Parathyroid adenoma (tissue), 2 donors: ENCODE measurements around the gene TRNT1.

ENCODE experiments used
- H2AFZ ChIP-seq: fragments of 300-600 bp; sonication (generic); one replicate; pipeline ENCODE4 v1.7.0; 2017; ENCODE audit warnings: antibody characterized with exemption, mild to moderate bottlenecking
- H3K27ac ChIP-seq: fragments of 300-600 bp; sonication (generic); one replicate; pipeline ENCODE4 v1.7.0; 2017
- H3K27me3 ChIP-seq: fragments of 300-600 bp; sonication (generic); one replicate; pipeline ENCODE4 v1.7.0; 2017; ENCODE audit warnings: low read length; ENCODE audit not compliant: control insufficient read depth, insufficient read depth
- H3K36me3 ChIP-seq: fragments of 300-600 bp; sonication (generic); one replicate; pipeline ENCODE4 v1.7.0; 2017; ENCODE audit warnings: low read length; ENCODE audit not compliant: control insufficient read depth, insufficient read depth
- H3K4me1 ChIP-seq: fragments of 300-600 bp; sonication (generic); one replicate; pipeline ENCODE4 v1.7.0; 2017; ENCODE audit warnings: control low read depth
- H3K4me2 ChIP-seq: fragments of 300-600 bp; sonication (generic); one replicate; pipeline ENCODE4 v1.7.0; 2017; ENCODE audit warnings: low read length
- H3K4me3 ChIP-seq: fragments of 300-600 bp; sonication (generic); one replicate; pipeline ENCODE4 v1.7.0; 2017; ENCODE audit warnings: low read depth, low read length
- H3K79me2 ChIP-seq: fragments of 300-600 bp; sonication (generic); one replicate; pipeline ENCODE4 v1.7.0; 2017; ENCODE audit warnings: control low read depth
- H3K9ac ChIP-seq: fragments of 300-600 bp; sonication (generic); one replicate; pipeline ENCODE4 v1.7.0; 2017; ENCODE audit warnings: mild to moderate bottlenecking
- H3K9me3 ChIP-seq: fragments of 300-600 bp; sonication (generic); one replicate; pipeline ENCODE4 v1.7.0; 2017; ENCODE audit warnings: low read length; ENCODE audit not compliant: control insufficient read depth
- TF ChIP-seq, protein P1 (sequence below): fragments of 300-600 bp; sonication (generic); IDR thresholded peaks from one replicate; pipeline ENCODE4 v1.7.0; 2017; ENCODE audit warnings: antibody characterized with exemption, mild to moderate bottlenecking
- donor health status: primary hyperparathyroidism.

TRNT1 gene

GRCh38 chr3:3105815-3106214 lies 20.9 kb upstream of the TRNT1 start:
- Histone ChIP-seq H3K27me3 (no peaks in the 10 kb centered on the region), H3K9ac (no peak overlapping the region), H3K4me1 (peaks cover 19% of the 10 kb centered on the region), H3K36me3 (no peaks in the 10 kb centered on the region), H3K4me3 (no peak overlapping the region), H3K9me3 (no peaks in the 10 kb centered on the region), H3K4me2 (no peak overlapping the region), H2AFZ (peak overlapping the region; percentile 12), H3K79me2 (no peaks in the 10 kb centered on the region), H3K27ac (no peak overlapping the region)
- TF ChIP-seq, protein P1, sequence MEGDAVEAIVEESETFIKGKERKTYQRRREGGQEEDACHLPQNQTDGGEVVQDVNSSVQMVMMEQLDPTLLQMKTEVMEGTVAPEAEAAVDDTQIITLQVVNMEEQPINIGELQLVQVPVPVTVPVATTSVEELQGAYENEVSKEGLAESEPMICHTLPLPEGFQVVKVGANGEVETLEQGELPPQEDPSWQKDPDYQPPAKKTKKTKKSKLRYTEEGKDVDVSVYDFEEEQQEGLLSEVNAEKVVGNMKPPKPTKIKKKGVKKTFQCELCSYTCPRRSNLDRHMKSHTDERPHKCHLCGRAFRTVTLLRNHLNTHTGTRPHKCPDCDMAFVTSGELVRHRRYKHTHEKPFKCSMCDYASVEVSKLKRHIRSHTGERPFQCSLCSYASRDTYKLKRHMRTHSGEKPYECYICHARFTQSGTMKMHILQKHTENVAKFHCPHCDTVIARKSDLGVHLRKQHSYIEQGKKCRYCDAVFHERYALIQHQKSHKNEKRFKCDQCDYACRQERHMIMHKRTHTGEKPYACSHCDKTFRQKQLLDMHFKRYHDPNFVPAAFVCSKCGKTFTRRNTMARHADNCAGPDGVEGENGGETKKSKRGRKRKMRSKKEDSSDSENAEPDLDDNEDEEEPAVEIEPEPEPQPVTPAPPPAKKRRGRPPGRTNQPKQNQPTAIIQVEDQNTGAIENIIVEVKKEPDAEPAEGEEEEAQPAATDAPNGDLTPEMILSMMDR = no peak

DNA sequence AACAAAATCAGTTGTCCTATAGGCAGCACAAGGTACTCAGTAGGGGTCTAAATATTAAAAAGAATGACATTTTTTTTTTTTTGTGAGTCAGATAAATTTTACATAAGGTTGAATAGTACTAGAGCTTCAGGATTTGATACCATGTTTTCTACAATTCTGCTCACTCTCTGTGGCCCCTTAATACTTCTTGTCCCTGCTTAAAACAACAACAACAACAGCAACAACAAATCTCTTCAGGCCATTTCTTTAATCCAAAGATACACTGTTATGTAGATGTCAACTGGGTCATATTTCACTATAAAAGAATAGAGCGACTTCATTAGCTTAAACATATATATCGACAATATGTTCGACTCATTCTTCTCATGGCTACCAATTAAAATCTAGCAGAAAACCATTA lies 19.6 kb upstream of the TRNT1 start:
- Histone ChIP-seq H3K9ac (no peak overlapping the region), H2AFZ (no peak overlapping the region)
- TF ChIP-seq, protein P1 = no peak

DNA sequence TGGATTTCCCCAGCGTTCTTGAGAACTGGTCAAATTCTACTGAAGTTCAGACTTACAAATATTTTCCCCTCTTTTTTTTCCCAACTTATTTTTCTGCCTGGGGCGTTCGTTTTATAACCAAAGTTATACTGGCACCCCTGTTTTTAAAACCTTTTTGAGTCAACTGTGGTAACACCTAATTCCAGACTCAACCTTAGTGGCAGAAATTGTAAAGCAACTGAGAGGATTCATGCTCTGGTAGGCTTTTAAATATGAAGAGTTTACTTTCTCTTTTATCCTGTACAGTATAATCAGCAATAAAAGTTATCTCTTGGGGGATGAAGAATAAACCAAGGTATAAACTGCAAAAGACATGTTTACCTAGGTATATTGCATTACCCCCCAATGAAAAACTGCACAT lies 18.9 kb upstream of the TRNT1 start:
- no peaks in the 10 kb centered on the region for H3K27me3 ChIP-seq
- no peaks in the 10 kb centered on the region for H3K79me2 ChIP-seq
- no peaks in the 10 kb centered on the region for H3K36me3 ChIP-seq
- H3K9ac ChIP-seq = no peak overlapping the region
- H3K4me3 ChIP-seq = no peak overlapping the region
- H3K4me2 ChIP-seq = no peak overlapping the region
- H3K9me3 ChIP-seq = no peaks in the 10 kb centered on the region
- TF ChIP-seq, protein P1 = no peak
- H3K4me1 ChIP-seq = peaks cover 23% of the 10 kb centered on the region
- H2AFZ ChIP-seq = no peak overlapping the region
- no peak overlapping the region for H3K27ac ChIP-seq

More for the DNA sequence above, 19.6 kb upstream of the TRNT1 start:
- Histone ChIP-seq H3K9me3 (no peaks in the 10 kb centered on the region), H3K4me1 (peaks cover 23% of the 10 kb centered on the region), H3K79me2 (no peaks in the 10 kb centered on the region), H3K36me3 (no peaks in the 10 kb centered on the region), H3K4me3 (no peak overlapping the region), H3K4me2 (no peak overlapping the region), H3K27me3 (no peaks in the 10 kb centered on the region), H3K27ac (no peak overlapping the region)

DNA sequence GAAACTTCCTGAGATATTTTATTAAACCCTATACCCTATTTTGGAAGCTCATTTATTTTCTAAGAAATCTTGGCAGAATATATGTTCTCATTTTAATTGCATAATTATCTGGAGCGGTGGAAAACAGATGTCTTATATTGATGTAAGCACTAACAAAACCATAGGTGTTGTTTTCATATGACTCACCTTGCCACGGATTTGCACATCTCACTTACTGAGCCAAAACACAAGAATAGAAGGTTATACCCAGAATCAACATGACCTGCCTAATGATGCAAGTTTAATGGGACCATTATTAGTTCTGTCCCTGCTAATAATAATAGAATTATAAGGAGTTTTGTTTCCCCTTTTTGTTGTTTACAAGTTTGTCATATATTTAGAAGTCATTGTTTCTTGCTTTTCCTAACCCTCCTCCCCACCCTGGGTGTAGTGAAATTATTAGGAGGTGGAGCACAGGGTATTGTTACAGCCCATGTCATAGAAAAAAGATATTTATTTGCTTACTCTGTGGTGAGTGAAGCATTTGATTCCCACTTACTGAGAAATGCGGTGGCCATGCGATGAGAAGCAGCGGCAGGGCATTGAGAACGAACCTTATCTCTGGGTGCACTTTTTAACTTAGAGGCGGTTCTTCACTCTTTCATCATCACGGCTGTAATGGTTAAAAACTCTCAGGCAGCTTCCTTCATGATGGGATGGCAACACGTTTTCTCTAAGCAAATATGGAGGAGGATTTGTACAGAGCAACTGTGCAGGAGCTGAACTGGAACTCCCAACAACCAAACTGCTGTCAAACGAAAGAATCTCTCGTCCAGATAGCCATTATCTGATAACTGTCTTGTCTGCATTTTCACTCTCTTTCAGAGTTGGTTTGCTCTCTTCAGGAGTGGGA lies 17.1 kb upstream of the TRNT1 start:
- H3K36me3 ChIP-seq = no peaks in the 10 kb centered on the region
- H3K79me2 ChIP-seq = no peaks in the 10 kb centered on the region
- H2AFZ ChIP-seq = peak overlapping the region; percentile 87
- peak overlapping the region; percentile 6 for H3K4me2 ChIP-seq
- H3K27ac ChIP-seq = peak overlapping the region; percentile 75
- H3K9me3 ChIP-seq = no peaks in the 10 kb centered on the region
- TF ChIP-seq, protein P1 = no peak
- H3K9ac ChIP-seq = no peak overlapping the region
- H3K4me1 ChIP-seq = peaks cover 23% of the 10 kb centered on the region
- H3K27me3 ChIP-seq = no peaks in the 10 kb centered on the region
- no peak overlapping the region for H3K4me3 ChIP-seq

GRCh38 chr3:3110299-3110630 lies 16.5 kb upstream of the TRNT1 start, which contains the start of gene IL5RA:
Gene IL5RA, minus strand, starts transcription at chr3:3110374. Its CDS starts 5,390 bp downstream, at chr3:3104984.
- Histone ChIP-seq H3K9ac (no peak within 1 kb of the TSS), H3K4me1 (peaks cover 23% of the 10 kb centered on the region), H3K27me3 (no peaks in the 10 kb centered on the region), H3K79me2 (no peaks in the 10 kb centered on the region), H3K9me3 (no peaks in the 10 kb centered on the region), H2AFZ (peak within 1 kb of the TSS; percentile 87), H3K36me3 (no peaks in the 10 kb centered on the region), H3K4me3 (no peak within 1 kb of the TSS), H3K27ac (peak within 1 kb of the TSS; percentile 75), H3K4me2 (peak within 1 kb of the TSS; percentile 6)
- TF ChIP-seq, protein P1 = no peak
